IPS-20b (cell line): ENCODE results near the gene CYP27B1.

Experiments used
- H3K27ac ChIP-seq: one replicate; pipeline ENCODE4 v1.5.1; 2013; ENCODE audit warnings: low read length
- H3K27me3 ChIP-seq: 2 replicates; pipeline ENCODE4 v1.6.1; 2013; ENCODE audit warnings: mild to moderate bottlenecking, low read length, inconsistent platforms; ENCODE audit not compliant: insufficient read depth
- H3K36me3 ChIP-seq: 2 replicates; pipeline ENCODE4 v1.6.1; 2013; ENCODE audit warnings: low read depth, mild to moderate bottlenecking, inconsistent platforms, low read length, moderate library complexity; ENCODE audit not compliant: insufficient read depth
- H3K4me1 ChIP-seq: 2 replicates; pipeline ENCODE4 v1.6.1; 2013; ENCODE audit warnings: mild to moderate bottlenecking, control low read depth, inconsistent platforms, low read length, moderate library complexity; ENCODE audit not compliant: insufficient read depth
- H3K4me3 ChIP-seq: 2 replicates; pipeline ENCODE4 v1.5.1; 2013; ENCODE audit warnings: mild to moderate bottlenecking, low read length, inconsistent platforms
- H3K9ac ChIP-seq: 2 replicates; pipeline ENCODE4 v1.6.1; 2013; ENCODE audit warnings: low read depth, mild to moderate bottlenecking, inconsistent platforms, low read length, moderate library complexity
- H3K9me3 ChIP-seq: 2 replicates; pipeline ENCODE4 v1.6.1; 2013; ENCODE audit warnings: mild to moderate bottlenecking, low read depth, low read length, inconsistent platforms; ENCODE audit not compliant: insufficient read depth

CYP27B1 gene

DNA sequence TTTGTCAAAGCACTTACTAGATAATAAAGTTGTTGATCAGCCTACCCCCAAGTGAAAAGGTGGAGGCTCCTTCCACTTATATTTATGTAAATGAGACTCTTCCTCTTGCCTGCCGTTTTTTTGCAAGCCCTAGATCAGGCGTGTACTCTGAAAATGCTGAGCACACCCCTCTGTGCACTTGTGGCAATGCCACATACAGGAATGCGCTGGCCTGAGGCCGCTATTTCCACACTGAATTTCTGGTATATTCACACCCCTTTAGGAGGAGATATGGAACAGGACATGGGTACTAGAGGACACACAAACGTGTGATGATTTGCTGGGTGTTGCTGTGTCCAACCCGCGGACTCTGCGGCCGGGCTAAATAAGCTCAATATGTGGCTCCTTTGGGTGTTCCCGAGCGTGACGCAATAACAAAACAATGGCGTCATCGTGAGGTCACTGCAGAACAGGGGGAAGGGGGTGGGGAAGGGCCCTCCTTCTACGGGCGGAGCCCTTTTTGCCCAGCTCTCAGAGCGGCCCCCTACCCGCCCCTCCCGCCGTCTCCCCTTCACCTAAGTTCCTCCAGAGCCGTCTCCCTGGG, 22.6 kb downstream of the CYP27B1 start:
- H3K4me1 ChIP-seq = no peaks in the 10 kb centered on the region; the same call in 1 of the 2 replicates
- peak overlapping the region; percentile 91 for H3K27ac ChIP-seq
- H3K9ac ChIP-seq = peak overlapping the region; percentile 92; the same call in 1 of the 2 replicates

GRCh38 chr12:57743769-57744168, 23.1 kb downstream of the CYP27B1 start:
- Histone ChIP-seq H3K9ac (no peak overlapping the region), H3K27ac (no peak overlapping the region), H3K4me3 (no peak overlapping the region), H3K36me3 (peaks cover 27% of the 10 kb centered on the region), H3K4me1 (no peaks in the 10 kb centered on the region; the same call in 1 of the 2 replicates), H3K27me3 (peaks cover 54% of the 10 kb centered on the region), H3K9me3 (no peaks in the 10 kb centered on the region)

More for the DNA sequence above, 22.6 kb downstream of the CYP27B1 start:
- Histone ChIP-seq H3K4me3 (peak overlapping the region; percentile 88), H3K27me3 (peaks cover 49% of the 10 kb centered on the region), H3K36me3 (peaks cover 32% of the 10 kb centered on the region), H3K9me3 (no peaks in the 10 kb centered on the region)

DNA sequence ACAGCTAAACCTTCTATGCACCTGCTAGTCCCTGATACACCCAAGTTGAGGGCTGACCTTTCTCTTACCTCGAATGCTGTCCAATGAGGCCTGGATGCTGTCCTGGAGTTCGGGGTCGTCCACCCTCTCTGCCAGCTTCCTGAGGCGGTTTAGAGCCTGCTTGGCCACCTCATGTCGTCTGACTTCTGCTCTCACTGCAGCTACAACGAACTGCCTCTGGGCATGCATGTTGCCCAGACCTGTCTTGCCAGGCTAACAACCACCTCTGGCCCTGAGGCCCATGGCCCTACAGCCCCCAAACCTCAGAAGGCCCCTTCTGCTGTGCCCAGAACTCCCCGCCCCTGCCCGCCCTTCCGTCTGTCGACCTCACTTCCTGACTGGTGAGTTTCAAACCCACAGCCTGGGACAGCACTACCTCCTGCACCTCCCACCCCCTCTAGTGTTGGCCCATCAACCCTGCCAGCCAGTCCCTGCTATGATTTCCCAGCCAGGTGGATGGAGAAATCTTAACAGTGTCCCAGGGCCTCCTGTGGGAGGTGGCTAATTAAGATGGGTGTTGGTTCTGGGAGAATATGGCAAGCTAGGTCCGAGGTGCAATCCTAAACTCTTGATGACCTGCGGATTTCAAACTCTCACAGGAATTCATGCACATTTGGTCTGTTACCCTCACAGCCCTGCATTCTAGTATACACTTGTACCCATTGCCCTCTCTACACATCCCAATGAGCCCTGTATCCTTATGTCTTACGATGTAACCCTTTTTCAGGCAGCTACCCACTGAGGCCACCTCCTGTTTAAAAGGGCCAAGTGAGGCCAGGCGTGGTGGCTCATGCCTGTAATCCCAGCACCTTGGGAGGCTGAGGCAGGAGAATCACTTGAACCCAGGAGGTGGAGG, 24.8 kb downstream of the CYP27B1 start:
- peaks cover 71% of the 10 kb centered on the region for H3K27me3 ChIP-seq

GRCh38 chr12:57741413-57741789, 25.5 kb downstream of the CYP27B1 start:
- peaks cover 78% of the 10 kb centered on the region for H3K27me3 ChIP-seq
- no peak overlapping the region for H3K9ac ChIP-seq
- peaks cover 3% of the 10 kb centered on the region; the same call in 1 of the 2 replicates for H3K4me1 ChIP-seq
- H3K4me3 ChIP-seq = no peak overlapping the region
- no peak overlapping the region for H3K27ac ChIP-seq
- H3K9me3 ChIP-seq = no peaks in the 10 kb centered on the region
- peaks cover 4% of the 10 kb centered on the region for H3K36me3 ChIP-seq

More for the DNA sequence above, 24.8 kb downstream of the CYP27B1 start:
- Histone ChIP-seq H3K27ac (no peak overlapping the region), H3K36me3 (peaks cover 11% of the 10 kb centered on the region), H3K9ac (no peak overlapping the region), H3K9me3 (no peaks in the 10 kb centered on the region), H3K4me3 (no peak overlapping the region), H3K4me1 (no peaks in the 10 kb centered on the region; the same call in 1 of the 2 replicates)

GRCh38 chr12:57740656-57741412, 26.0 kb downstream of the CYP27B1 start:
- Histone ChIP-seq H3K27me3 (peaks cover 83% of the 10 kb centered on the region), H3K9ac (no peak overlapping the region), H3K36me3 (no peaks in the 10 kb centered on the region), H3K9me3 (no peaks in the 10 kb centered on the region), H3K27ac (no peak overlapping the region), H3K4me1 (peaks cover 3% of the 10 kb centered on the region; the same call in 1 of the 2 replicates), H3K4me3 (no peak overlapping the region)

DNA sequence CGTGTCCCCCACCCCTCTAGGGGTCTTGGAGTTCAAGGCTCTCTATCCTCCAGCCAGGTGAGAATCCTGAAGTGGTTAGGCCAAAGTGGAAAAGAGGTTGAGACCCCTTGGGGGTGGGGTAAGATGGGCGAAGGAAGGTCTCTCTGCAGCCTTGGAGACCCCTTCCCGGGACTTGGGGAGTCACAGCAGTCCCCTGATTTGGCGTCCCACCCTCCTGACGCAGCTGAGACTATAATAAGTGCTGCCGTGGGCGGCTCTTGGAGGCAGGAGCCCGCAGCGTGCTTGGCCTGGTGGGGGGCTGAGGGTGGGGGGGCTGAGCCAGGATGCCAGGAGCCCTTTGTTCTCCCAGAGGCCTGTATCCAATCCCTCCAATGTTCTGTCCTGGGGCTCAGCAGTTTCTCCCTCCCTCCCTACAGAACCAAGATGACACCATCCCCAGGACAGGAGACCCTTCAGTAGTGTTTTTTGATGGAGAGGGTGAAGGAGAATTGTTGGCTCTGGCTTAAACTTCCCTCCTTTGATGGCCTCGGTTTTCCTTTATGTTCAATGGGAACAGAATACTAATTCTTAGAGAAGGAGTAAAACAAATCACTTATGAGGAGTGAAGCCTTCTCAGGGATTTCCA, 26.9 kb downstream of the CYP27B1 start:
- no peaks in the 10 kb centered on the region for H3K9me3 ChIP-seq
- peaks cover 3% of the 10 kb centered on the region; the same call in 1 of the 2 replicates for H3K4me1 ChIP-seq
- peaks cover 91% of the 10 kb centered on the region for H3K27me3 ChIP-seq
- no peaks in the 10 kb centered on the region for H3K36me3 ChIP-seq
- H3K4me3 ChIP-seq = no peak overlapping the region
- H3K9ac ChIP-seq = no peak overlapping the region
- no peak overlapping the region for H3K27ac ChIP-seq

DNA sequence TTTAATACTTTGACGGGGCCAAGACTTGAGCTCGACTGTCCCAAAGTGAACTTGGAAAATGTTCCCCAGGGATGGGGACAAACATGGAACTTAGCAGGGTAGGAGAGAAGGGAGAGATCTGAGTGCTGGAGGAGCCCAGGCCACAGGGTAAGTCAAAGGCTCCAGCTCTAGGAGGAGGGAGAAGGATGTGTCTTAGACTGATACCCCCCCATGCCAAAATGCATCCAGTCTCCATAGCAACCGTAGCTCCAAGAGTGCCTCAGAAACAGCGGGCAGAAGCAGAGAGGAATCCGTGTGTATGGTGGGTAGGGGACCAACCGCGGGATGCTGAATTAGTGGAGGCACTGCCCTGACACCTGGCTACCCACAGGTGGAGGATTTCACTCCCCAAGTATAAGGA, 27.5 kb downstream of the CYP27B1 start:
- Histone ChIP-seq H3K9me3 (no peaks in the 10 kb centered on the region), H3K36me3 (no peaks in the 10 kb centered on the region), H3K27me3 (peaks cover 98% of the 10 kb centered on the region), H3K4me1 (peaks cover 3% of the 10 kb centered on the region; the same call in 1 of the 2 replicates), H3K4me3 (peak overlapping the region; percentile 65; the same call in 1 of the 2 replicates), H3K27ac (no peak overlapping the region), H3K9ac (no peak overlapping the region)

GRCh38 chr12:57738661-57739237, 28.1 kb downstream of the CYP27B1 start, which contains the start of gene AGAP2:
Gene AGAP2, minus strand, starts transcription at chr12:57738742. Its CDS starts 496 bp downstream, at chr12:57738246.
- peaks cover 100% of the 10 kb centered on the region for H3K27me3 ChIP-seq
- no peak within 1 kb of the TSS for H3K27ac ChIP-seq
- peak within 1 kb of the TSS; percentile 65; the same call in 1 of the 2 replicates for H3K4me3 ChIP-seq

DNA sequence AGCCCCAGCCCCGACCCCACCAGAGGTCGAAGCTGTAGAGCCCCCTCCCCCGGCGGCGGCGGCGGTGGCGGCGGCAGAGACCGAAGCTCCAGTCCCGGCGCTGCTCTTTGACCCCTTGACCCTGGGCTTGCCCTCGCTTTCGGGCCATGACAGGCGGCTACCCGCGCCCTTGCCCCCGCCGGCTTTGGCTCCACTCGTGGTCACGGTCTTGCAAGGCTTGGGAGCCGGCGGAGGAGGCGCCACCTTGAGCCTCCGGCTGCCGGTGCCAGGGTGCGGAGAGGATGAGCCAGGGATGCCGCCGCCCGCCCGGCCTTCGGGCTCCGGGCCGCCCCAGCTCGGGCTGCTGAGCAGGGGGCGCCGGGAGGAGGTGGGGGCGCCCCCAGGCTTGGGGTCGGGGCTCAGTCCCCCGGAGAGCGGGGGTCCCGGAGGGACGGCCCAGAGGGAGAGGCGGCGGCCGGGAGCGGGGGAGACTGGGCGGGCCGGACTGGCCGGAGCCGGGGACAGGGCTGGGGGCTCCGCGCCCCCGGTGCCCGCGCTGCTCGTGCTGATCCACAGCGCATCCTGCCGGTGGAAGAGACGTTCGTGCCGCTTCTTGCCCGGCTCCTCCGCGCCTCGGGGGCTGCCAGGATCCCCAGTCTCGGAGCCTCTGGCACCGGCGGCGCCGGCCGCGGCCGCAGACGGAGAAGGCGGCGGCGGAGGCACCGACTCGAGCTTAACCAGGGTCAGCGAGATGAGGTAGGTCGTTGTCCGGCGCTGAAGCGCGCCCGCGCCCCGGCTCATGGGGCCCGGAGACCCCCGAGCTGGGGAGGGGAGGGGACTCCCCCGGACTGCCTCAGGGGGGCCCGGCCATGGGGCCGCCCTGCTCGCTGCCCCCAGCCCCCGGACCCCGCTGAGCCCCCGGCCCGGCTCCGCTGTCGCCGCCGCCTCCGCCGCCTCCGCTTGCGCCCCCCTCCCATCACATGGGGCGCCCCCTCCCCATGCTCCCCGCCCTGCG, 29.1 kb downstream of the CYP27B1 start:
- Histone ChIP-seq H3K9me3 (no peaks in the 10 kb centered on the region), H3K9ac (no peak overlapping the region), H3K27ac (no peak overlapping the region), H3K4me3 (peak overlapping the region; percentile 37; the same call in 1 of the 2 replicates), H3K36me3 (no peaks in the 10 kb centered on the region), H3K4me1 (peaks cover 3% of the 10 kb centered on the region; the same call in 1 of the 2 replicates), H3K27me3 (peaks cover 100% of the 10 kb centered on the region)

More at GRCh38 chr12:57738661-57739237, 28.1 kb downstream of the CYP27B1 start, which contains the start of gene AGAP2:
- H3K9me3 ChIP-seq = no peaks in the 10 kb centered on the region
- no peaks in the 10 kb centered on the region for H3K36me3 ChIP-seq
- peaks cover 3% of the 10 kb centered on the region; the same call in 1 of the 2 replicates for H3K4me1 ChIP-seq
- H3K9ac ChIP-seq = no peak within 1 kb of the TSS
